ENCODE measurements around the gene ALDOB.

The ALDOB gene

GRCh38 chr9:101383361-101383760 is 52.2 kb downstream of the ALDOB start:
- H3K4me3 ChIP-seq (ENCODE audit: low read depth, low read length): no peak overlapping the region
- DNase-seq (ENCODE audit: low read depth): no peak
- TF ChIP-seq CTCF (IDR thresholded peaks at IDR 0.05; ENCODE audit: insufficient read depth, low read depth, low read length, missing control alignments): no peak

GRCh38 chr9:101381833-101382342 is 53.7 kb downstream of the ALDOB start:
- TF ChIP-seq CTCF (IDR thresholded peaks at IDR 0.05; ENCODE audit: insufficient read depth, low read depth, low read length, missing control alignments): no peak
- no peak for DNase-seq (ENCODE audit: low read depth)
- no peak overlapping the region for H3K4me3 ChIP-seq (ENCODE audit: low read depth, low read length)

GRCh38 chr9:101381118-101381517 is 54.5 kb downstream of the ALDOB start:
- H3K4me3 ChIP-seq (ENCODE audit: low read depth, low read length): no peak overlapping the region
- no peak for DNase-seq (ENCODE audit: low read depth)
- TF ChIP-seq CTCF (IDR thresholded peaks at IDR 0.05; ENCODE audit: insufficient read depth, low read depth, low read length, missing control alignments): no peak

GRCh38 chr9:101380295-101380694 is 55.3 kb downstream of the ALDOB start:
- no peak overlapping the region for H3K4me3 ChIP-seq (ENCODE audit: low read depth, low read length)
- DNase-seq (ENCODE audit: low read depth): no peak
- no peak for TF ChIP-seq CTCF (IDR thresholded peaks at IDR 0.05; ENCODE audit: insufficient read depth, low read depth, low read length, missing control alignments)

- H3K4me3 ChIP-seq (ENCODE audit: low read depth, low read length): no peak overlapping the region
- no peak for TF ChIP-seq CTCF (IDR thresholded peaks at IDR 0.05; ENCODE audit: insufficient read depth, low read depth, low read length, missing control alignments)
- DNase-seq (ENCODE audit: low read depth): no peak
These were observed 59.3 kb downstream of the ALDOB start for GRCh38 chr9:101376111-101376848.

- H3K4me3 ChIP-seq (ENCODE audit: low read depth, low read length): no peak overlapping the region
- TF ChIP-seq CTCF (IDR thresholded peaks at IDR 0.05; ENCODE audit: insufficient read depth, low read depth, low read length, missing control alignments): no peak
- no peak for DNase-seq (ENCODE audit: low read depth)
These were observed 60.0 kb downstream of the ALDOB start for GRCh38 chr9:101375546-101375945.

Data from GM12865 (cell line).